Lower leg skin (tissue), 3 donors: ENCODE measurements around the gene SFPQ.

Experiments used
- POLR2A ChIP-seq, 2 donors: fragments of 450-650 bp; IDR thresholded peaks; one replicate each; pipeline ENCODE4 v1.6.1; 2016 to 2017; ENCODE audit warnings: antibody characterized with exemption in 2 of 2, mild to moderate bottlenecking in 1 of 2, moderate library complexity in 1 of 2
- TF ChIP-seq, protein P1 (sequence below), 3 donors: fragments of 450-650 bp; IDR thresholded peaks; one replicate each; pipeline ENCODE4 v1.5.1; 2016; ENCODE audit warnings: antibody characterized with exemption in 3 of 3, mild to moderate bottlenecking in 3 of 3, moderate library complexity in 2 of 3

DNA sequence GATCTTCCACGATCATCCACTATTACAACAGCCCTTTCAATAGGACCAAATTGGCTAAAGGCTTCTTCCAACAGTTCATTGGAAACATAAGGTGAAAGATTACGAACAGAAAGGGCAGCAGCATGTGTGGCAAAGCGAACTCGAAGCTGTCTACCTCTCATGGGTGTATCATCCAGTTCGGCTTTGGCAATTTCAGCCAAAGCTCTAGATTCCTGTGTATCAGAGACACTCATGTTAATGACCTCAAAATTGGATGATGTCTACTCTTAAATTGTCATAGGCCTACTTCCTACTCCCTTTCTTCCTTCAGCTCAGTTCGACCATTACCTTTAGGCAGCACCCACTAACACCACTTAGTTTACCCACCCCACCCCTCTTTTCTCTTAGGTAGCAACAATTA is 2.2 kb downstream of the SFPQ start:
- TF ChIP-seq, protein P1, sequence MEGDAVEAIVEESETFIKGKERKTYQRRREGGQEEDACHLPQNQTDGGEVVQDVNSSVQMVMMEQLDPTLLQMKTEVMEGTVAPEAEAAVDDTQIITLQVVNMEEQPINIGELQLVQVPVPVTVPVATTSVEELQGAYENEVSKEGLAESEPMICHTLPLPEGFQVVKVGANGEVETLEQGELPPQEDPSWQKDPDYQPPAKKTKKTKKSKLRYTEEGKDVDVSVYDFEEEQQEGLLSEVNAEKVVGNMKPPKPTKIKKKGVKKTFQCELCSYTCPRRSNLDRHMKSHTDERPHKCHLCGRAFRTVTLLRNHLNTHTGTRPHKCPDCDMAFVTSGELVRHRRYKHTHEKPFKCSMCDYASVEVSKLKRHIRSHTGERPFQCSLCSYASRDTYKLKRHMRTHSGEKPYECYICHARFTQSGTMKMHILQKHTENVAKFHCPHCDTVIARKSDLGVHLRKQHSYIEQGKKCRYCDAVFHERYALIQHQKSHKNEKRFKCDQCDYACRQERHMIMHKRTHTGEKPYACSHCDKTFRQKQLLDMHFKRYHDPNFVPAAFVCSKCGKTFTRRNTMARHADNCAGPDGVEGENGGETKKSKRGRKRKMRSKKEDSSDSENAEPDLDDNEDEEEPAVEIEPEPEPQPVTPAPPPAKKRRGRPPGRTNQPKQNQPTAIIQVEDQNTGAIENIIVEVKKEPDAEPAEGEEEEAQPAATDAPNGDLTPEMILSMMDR (IDR thresholded peaks at IDR 0.05), result no peak
- no peak for TF ChIP-seq POLR2A (IDR thresholded peaks at IDR 0.05)
